Common myeloid progenitor, CD34-positive (primary cell): Measurements from ENCODE around the gene AP3B1.

Experiments
- CTCF ChIA-PET: fragments of 350-600 bp; sonication (Branson Sonifier 250); formaldehyde crosslinking; loops from one replicate; lab custom pipeline; 2021; ENCODE audit warnings: antibody characterized with exemption; lab: Charles Lee
- POLR2A ChIA-PET: fragments of 350-600 bp; sonication (Branson Sonifier 250); formaldehyde crosslinking; loops from one replicate; lab custom pipeline; 2021; ENCODE audit warnings: antibody characterized with exemption; lab: Charles Lee
- DNase-seq, 3 donors: peaks; one replicate each; pipeline versions ENCODE4 v3.0.0 to v3.0.0-alpha.2; 2013
- H3K27ac ChIP-seq, 2 experiments: 1 replicate in 1 of 2; 2 replicates in 1 of 2; pipeline ENCODE4 v1.7.0; 2013; ENCODE audit warnings: inconsistent platforms in 2 of 2, low read length in 2 of 2, mild to moderate bottlenecking in 2 of 2, low read depth in 1 of 2, moderate library complexity in 1 of 2; ENCODE audit not compliant: severe bottlenecking in 2 of 2, insufficient read depth in 1 of 2, poor library complexity in 1 of 2
- H3K27me3 ChIP-seq, 5 experiments: replicated peaks in 2 of 5; 1 replicate in 3 of 5; 2 replicates in 2 of 5; pipeline versions ENCODE4 v1.6.1 to v1.7.0; 2013; ENCODE audit warnings: low read length in 4 of 5, mild to moderate bottlenecking in 2 of 5, moderate library complexity in 2 of 5, inconsistent platforms in 1 of 5; ENCODE audit not compliant: insufficient read depth in 5 of 5, control insufficient read depth in 4 of 5
- H3K36me3 ChIP-seq, 4 experiments: 1 replicate in 2 of 4; 2 replicates in 2 of 4; pipeline versions ENCODE4 v1.6.1 to v1.7.0; 2013; ENCODE audit warnings: low read length in 3 of 4, control low read depth in 1 of 4, mild to moderate bottlenecking in 1 of 4; ENCODE audit not compliant: control insufficient read depth in 4 of 4, insufficient read depth in 4 of 4
- H3K4me1 ChIP-seq, 4 experiments: 1 replicate in 3 of 4; 2 replicates in 1 of 4; pipeline versions ENCODE4 v1.6.1 to v1.7.1; 2013; ENCODE audit warnings: low read length in 3 of 4, mild to moderate bottlenecking in 3 of 4, control low read depth in 1 of 4, inconsistent platforms in 1 of 4, moderate library complexity in 1 of 4; ENCODE audit not compliant: control insufficient read depth in 4 of 4, insufficient read depth in 4 of 4; ENCODE audit errors: control extremely low read depth in 1 of 4
- H3K4me3 ChIP-seq, 7 experiments: 1 replicate in 4 of 7; 2 replicates in 3 of 7; pipeline versions ENCODE4 v1.5.1 to v1.7.0; 2013; ENCODE audit warnings: mild to moderate bottlenecking in 7 of 7, low read length in 6 of 7, moderate library complexity in 6 of 7, inconsistent platforms in 2 of 7, low read depth in 2 of 7, control low read depth in 1 of 7; ENCODE audit not compliant: insufficient read depth in 4 of 7, control insufficient read depth in 1 of 7; ENCODE audit errors: extremely low read depth in 1 of 7
- H3K9me3 ChIP-seq, 5 experiments: 1 replicate in 4 of 5; 2 replicates in 1 of 5; pipeline versions ENCODE4 v1.6.1 to v1.7.1; 2013; ENCODE audit warnings: low read length in 4 of 5, mild to moderate bottlenecking in 2 of 5, inconsistent platforms in 1 of 5, low read depth in 1 of 5, moderate library complexity in 1 of 5; ENCODE audit not compliant: control insufficient read depth in 4 of 5, insufficient read depth in 2 of 5; ENCODE audit errors: control extremely low read depth in 1 of 5
- WGBS: methylation state at CpG from one replicate; pipeline ENCODE4 v1.1.5; 2013; ENCODE audit not compliant: insufficient coverage; 5-methylcytosine and 5-hydroxymethylcytosine counted together

AP3B1 gene

DNA sequence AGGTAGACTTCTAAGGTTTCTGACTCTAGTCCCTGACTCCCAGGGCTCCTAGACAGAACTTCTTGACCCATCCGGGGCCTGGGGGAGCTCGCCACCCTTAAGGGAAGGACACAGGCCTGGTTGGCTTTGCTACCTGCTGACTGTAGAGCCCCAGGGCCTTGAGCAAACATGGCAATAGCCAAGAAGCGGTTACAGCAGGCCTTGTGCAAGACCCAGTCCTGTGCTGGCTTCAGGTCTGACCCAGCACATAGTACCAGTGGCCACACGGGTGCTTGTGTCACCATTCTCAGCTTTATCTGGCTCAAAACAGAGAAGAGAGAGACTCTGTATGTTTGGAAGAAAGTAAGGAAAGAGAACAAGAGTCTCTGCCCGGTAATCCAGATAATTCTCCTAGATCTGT, 41.8 kb downstream of the AP3B1 start:
- Histone ChIP-seq H3K27ac (no peak overlapping the region), H3K27me3 (no peaks in the 10 kb centered on the region), H3K4me1 (no peaks in the 10 kb centered on the region), H3K4me3 (no peak overlapping the region), H3K9me3 (peaks cover 0 to 18% (median 4%) of the 10 kb centered on the region in 5 experiments), H3K36me3 (peaks cover 7 to 45% (median 17%) of the 10 kb centered on the region in 4 experiments)
- 94% methylated on average over 2 of the region's 5 CpGs for WGBS
- no peak for DNase-seq
- CTCF ChIA-PET, result no interaction called here
- POLR2A ChIA-PET, result no interaction called here

DNA sequence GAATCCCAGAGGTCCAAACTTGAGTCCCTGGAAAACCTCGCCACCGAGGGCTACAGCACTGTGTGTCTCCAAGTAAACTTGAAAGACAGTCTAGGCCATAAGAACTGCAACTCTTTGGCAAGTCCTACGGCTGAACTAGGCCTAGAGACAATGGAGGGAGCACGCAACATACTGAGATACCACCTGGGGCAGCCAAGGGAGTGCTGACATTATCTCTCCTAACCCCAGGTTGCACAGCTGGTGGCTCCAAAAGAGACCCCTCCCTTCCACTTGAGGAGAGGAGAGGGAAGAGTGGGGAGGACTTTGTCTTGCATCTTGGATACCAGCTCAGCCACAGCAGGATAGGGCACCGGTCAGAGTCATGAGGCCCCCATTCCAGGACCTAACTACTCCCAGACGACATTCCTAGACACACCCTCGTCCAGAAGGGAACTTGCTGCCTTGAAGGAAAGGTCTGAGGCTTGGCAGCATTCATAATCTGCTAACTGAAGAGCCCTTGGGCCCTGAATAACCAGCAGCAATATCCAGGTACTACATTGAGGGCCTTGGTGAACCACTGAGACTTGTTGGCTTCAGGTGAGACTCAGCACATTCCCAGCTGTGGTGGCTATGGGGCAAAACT, 42.7 kb downstream of the AP3B1 start:
- peaks cover 7 to 40% (median 17%) of the 10 kb centered on the region in 4 experiments for H3K36me3 ChIP-seq
- DNase-seq, result no peak
- no peaks in the 10 kb centered on the region for H3K27me3 ChIP-seq
- ChIA-PET CTCF (no interaction called here), POLR2A (no interaction called here)
- WGBS, result 97% methylated on average over 7 of the region's 7 CpGs
- no peak overlapping the region for H3K27ac ChIP-seq
- no peaks in the 10 kb centered on the region for H3K4me1 ChIP-seq
- no peak overlapping the region for H3K4me3 ChIP-seq
- peaks cover 0 to 16% (median 3%) of the 10 kb centered on the region in 5 experiments for H3K9me3 ChIP-seq

DNA sequence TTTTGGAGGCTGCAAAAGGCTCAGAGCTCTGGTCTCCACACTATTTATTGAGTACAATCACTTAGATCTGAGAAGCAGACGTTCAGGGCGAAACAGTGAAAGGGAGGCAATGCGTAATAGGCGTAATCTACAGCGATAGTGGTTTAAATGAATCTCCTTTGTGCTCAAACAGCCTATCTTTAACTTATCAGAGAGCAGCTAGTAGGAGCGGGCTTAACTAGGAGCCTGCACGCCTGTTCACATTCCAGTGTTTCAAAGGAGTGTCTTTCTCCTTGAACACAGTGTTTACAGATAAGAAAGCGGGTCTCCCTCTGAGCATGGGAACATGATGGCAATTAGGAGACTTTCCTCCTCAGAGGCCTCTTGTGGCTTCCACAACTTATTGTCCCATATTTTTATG, 49.4 kb downstream of the AP3B1 start:
- POLR2A ChIA-PET, result no interaction called here
- H3K36me3 ChIP-seq, result peaks cover 0 to 15% (median 8%) of the 10 kb centered on the region in 4 experiments
- WGBS, result 99% methylated on average over 8 of the region's 8 CpGs
- no peaks in the 10 kb centered on the region for H3K4me1 ChIP-seq
- H3K27ac ChIP-seq, result no peak overlapping the region
- H3K9me3 ChIP-seq, result peaks cover 0 to 6% (median 0%) of the 10 kb centered on the region in 5 experiments
- CTCF ChIA-PET, result no interaction called here
- H3K4me3 ChIP-seq, result no peak overlapping the region
- no peaks in the 10 kb centered on the region for H3K27me3 ChIP-seq
- DNase-seq, result no peak

DNA sequence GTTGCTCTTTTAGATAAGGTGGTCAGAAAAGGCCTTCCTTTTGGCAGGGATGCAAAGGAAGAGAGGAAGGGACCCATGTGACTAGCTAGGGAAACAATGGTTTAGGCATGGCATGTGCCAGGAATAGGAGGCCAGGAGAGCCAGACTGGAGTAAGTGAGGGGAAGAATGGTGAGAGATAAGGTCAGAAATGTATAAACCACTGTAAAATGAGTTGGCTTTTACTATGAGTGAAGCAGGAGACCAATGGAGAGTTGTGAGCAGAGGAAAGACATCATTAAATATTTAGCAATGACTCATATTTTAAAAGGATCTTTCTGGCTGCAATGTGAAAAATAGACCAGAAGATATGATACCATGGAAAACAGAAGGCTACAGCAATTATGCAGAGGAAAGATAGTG, 50.9 kb downstream of the AP3B1 start:
- POLR2A ChIA-PET, result no interaction called here
- DNase-seq, result no peak

DNA sequence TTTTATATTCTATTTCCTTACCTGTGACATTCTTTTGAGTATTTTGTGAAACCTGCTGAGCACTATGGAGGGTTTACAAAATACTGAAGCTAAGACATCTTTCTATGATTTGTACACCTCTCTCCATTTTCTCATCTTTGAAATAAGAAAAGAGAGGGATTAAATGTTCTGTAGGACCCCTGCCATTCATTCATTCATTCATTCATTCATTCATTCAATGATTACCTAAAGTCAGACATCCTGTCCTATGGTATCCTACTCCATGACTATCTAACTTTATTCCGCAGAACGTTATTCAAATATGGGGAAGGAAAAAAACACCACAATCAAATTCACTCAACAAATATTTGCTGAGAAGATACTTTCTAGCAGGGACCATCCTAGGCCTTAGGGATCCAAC, 51.4 kb downstream of the AP3B1 start:
- no peaks in the 10 kb centered on the region for H3K9me3 ChIP-seq
- H3K4me3 ChIP-seq, result no peak overlapping the region
- peaks cover 2 to 20% (median 5%) of the 10 kb centered on the region in 4 experiments for H3K36me3 ChIP-seq
- DNase-seq, result no peak
- ChIA-PET POLR2A (no interaction called here), CTCF (no interaction called here)
- no peaks in the 10 kb centered on the region for H3K27me3 ChIP-seq
- H3K27ac ChIP-seq, result no peak overlapping the region
- WGBS, result no CpG with 5 or more reads among the region's 2 CpGs
- H3K4me1 ChIP-seq, result no peaks in the 10 kb centered on the region

More for the DNA sequence above, 50.9 kb downstream of the AP3B1 start:
- CTCF ChIA-PET, result no interaction called here
- Histone ChIP-seq H3K9me3 (no peaks in the 10 kb centered on the region), H3K4me3 (no peak overlapping the region), H3K27ac (no peak overlapping the region), H3K4me1 (no peaks in the 10 kb centered on the region), H3K27me3 (no peaks in the 10 kb centered on the region), H3K36me3 (peaks cover 0 to 20% (median 6%) of the 10 kb centered on the region in 4 experiments)

DNA sequence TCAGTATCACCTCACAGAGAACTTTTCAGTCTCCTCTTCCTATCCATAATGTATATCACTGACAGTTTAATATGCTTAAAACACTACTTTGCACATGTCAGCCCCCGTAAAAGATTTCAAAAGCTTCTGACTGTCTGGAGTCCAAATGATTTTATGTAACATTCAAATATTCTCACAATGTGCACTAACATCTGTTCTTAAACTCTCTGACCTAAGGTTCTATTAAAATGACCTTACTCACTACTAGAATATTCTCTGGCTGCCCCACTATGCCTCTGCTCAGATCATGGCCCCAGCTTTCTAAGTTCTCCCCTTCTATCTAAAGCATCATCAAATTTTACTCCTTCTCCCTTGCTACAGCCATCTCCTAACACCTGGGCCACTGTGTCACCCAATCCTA, 52.5 kb downstream of the AP3B1 start:
- POLR2A ChIA-PET, result no interaction called here
- H3K9me3 ChIP-seq, result no peaks in the 10 kb centered on the region
- CTCF ChIA-PET, result interaction anchor here (1.0 kb wide), 1 partner anchor 396 kb away, joined by 3 read pairs; no protein-coding TSS in a partner anchor

DNA sequence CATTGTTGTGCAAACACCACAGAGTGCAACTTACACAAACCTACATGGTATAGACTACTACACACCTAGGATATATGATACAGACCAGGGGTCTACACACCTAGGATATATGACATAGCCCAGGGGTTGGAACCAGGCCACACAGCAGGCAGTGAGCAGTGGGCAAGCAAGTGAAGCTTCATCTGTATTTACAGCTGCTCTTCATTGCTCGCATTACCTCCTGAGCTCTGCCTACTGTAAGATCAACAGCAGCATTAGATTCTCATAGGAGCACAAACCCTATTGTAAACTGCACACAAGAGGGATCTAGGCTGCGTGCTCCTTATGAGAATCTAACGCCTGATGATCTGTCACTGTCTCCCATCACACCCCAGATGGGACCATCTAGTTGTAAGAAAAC, 56.6 kb downstream of the AP3B1 start:
- Histone ChIP-seq H3K9me3 (no peaks in the 10 kb centered on the region), H3K36me3 (peaks cover 2 to 14% (median 7%) of the 10 kb centered on the region in 4 experiments), H3K4me1 (no peaks in the 10 kb centered on the region), H3K4me3 (no peak overlapping the region), H3K27me3 (no peaks in the 10 kb centered on the region), H3K27ac (no peak overlapping the region)
- ChIA-PET CTCF (no interaction called here), POLR2A (no interaction called here)
- 67% methylated on average over 3 of the region's 3 CpGs for WGBS
- no peak for DNase-seq

More for the DNA sequence above, 52.5 kb downstream of the AP3B1 start:
- H3K36me3 ChIP-seq, result peaks cover 2 to 25% (median 10%) of the 10 kb centered on the region in 4 experiments
- DNase-seq, result no peak
- no peak overlapping the region for H3K27ac ChIP-seq
- H3K27me3 ChIP-seq, result no peaks in the 10 kb centered on the region
- 100% methylated on average over 1 of the region's 1 CpG for WGBS
- H3K4me1 ChIP-seq, result no peaks in the 10 kb centered on the region
- H3K4me3 ChIP-seq, result no peak overlapping the region
